Endothelial cell of umbilical vein (primary cell): ENCODE data around the gene AGPS.

Source experiments
- CTCF ChIP-seq, 2 donors: IDR thresholded peaks; 1 replicate in 1 of 2; 2 replicates in 1 of 2; pipeline ENCODE4 v1.5.1; 2011; ENCODE audit warnings: low read length in 2 of 2, mild to moderate bottlenecking in 2 of 2, moderate library complexity in 2 of 2, control low read depth in 1 of 2, inconsistent platforms in 1 of 2, low read depth in 1 of 2; ENCODE audit not compliant: insufficient read depth in 1 of 2; ENCODE audit errors: extremely low read depth in 1 of 2
- EZH2 ChIP-seq: IDR thresholded peaks from 2 replicates; pipeline ENCODE4 v1.6.1; 2012; ENCODE audit warnings: borderline replicate concordance, low read depth, mild to moderate bottlenecking, moderate library complexity, low read length, inconsistent platforms; ENCODE audit not compliant: severe bottlenecking
- POLR2A ChIP-seq: IDR thresholded peaks from 2 replicates; pipeline ENCODE4 v1.6.1; 2012; ENCODE audit warnings: low read depth, mild to moderate bottlenecking, control low read depth, low read length
- POLR2AphosphoS5 ChIP-seq: IDR thresholded peaks from 2 replicates; pipeline ENCODE4 v1.6.1; 2012; ENCODE audit warnings: low read depth, mild to moderate bottlenecking, control low read depth, low read length, moderate library complexity; ENCODE audit not compliant: insufficient read depth

DNA sequence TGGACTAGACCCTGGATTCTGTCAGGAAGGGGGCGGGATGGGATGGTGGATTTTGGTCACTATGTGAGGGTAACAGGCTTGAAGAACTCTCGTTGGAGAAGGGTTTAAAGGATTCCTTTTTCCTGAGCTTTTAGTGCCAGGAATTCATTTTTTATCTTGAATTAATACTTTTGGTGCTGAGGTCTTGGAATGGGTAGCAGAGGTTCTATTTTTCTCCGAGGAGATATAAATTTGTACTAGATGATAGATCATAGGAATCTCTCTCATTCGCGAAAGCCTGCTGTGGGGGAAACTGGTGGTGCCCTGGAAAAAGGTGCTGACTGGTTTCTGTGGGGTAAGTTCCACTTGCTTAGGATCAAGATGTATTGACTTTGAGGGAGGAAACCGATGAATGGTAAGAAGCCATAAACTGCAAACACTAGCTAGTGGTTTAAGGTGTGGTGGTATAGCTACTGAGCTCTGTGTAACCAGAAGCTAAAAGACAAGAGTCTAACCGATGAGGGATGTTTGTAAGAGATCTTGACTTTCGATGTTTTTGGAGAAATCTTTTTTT is 706 bp downstream of the AGPS start:
- no peak for TF ChIP-seq POLR2AphosphoS5
- no peak for TF ChIP-seq POLR2A
- no peak for TF ChIP-seq CTCF (IDR thresholded peaks at IDR 0.05; ENCODE audit: extremely low read depth in 1 of 2, insufficient read depth in 1 of 2, low read depth in 1 of 2, low read length in 2 of 2)
- TF ChIP-seq EZH2: no peak
